ENCODE measurements around the gene LY6G6D. TPM values are rescaled to one million over a fixed set of nuclear protein-coding genes. Genes with fewer than 3 reads are reported as not detected.
A peak's percentile ranks its signal among the peaks of the same experiment; 100 is the strongest.

Gene LY6G6D
- polyA plus RNA-seq, 4 donors: 0.22 TPM; not detected in 3

GRCh38 chr6:31727717-31728671 lies 12.8 kb downstream of the LY6G6D start:
- no peak for FAIRE-seq
- Histone ChIP-seq H3K9me3 (ENCODE audit: control insufficient read depth in 2 of 2, insufficient read depth in 1 of 2, low read depth in 1 of 2, low read length in 1 of 2) (no peaks in the 10 kb centered on the region), H3K4me1 (ENCODE audit: control insufficient read depth in 3 of 3, insufficient read depth in 2 of 3, low read depth in 1 of 3, low read length in 2 of 3) (peaks cover 3 to 35% (median 5%) of the 10 kb centered on the region in 3 donors), H3K36me3 (ENCODE audit: control insufficient read depth in 3 of 3, insufficient read depth in 2 of 3, low read depth in 1 of 3, low read length in 3 of 3) (peaks cover 9 to 69% (median 11%) of the 10 kb centered on the region in 3 donors), H3K4me3 (ENCODE audit: low read depth in 1 of 3, low read length in 3 of 3) (peak overlapping the region in 1 of 3 donors; percentile 88), H3K27me3 (ENCODE audit: control insufficient read depth in 3 of 3, insufficient read depth in 3 of 3, low read length in 3 of 3) (no peaks in the 10 kb centered on the region), H3K27ac (ENCODE audit: low read depth in 1 of 3, low read length in 2 of 3) (peak overlapping the region in 1 of 3 donors; percentile 67)
- no peak for DNase-seq
- WGBS, 3 donors: 79 to 90% (median 86%) methylated on average over 40 to 41 of the region's 41 CpGs

- Histone ChIP-seq H3K27me3 (ENCODE audit: control insufficient read depth in 3 of 3, insufficient read depth in 3 of 3, low read length in 3 of 3) (no peaks in the 10 kb centered on the region), H3K9me3 (ENCODE audit: control insufficient read depth in 2 of 2, insufficient read depth in 1 of 2, low read depth in 1 of 2, low read length in 1 of 2) (no peaks in the 10 kb centered on the region), H3K36me3 (ENCODE audit: control insufficient read depth in 3 of 3, insufficient read depth in 2 of 3, low read depth in 1 of 3, low read length in 3 of 3) (peaks cover 11 to 76% (median 11%) of the 10 kb centered on the region in 3 donors), H3K4me3 (ENCODE audit: low read depth in 1 of 3, low read length in 3 of 3) (peak within 1 kb of the TSS; percentile 68 to 88 (median 74)), H3K4me1 (ENCODE audit: control insufficient read depth in 3 of 3, insufficient read depth in 2 of 3, low read depth in 1 of 3, low read length in 2 of 3) (peaks cover 3 to 39% (median 6%) of the 10 kb centered on the region in 3 donors), H3K27ac (ENCODE audit: low read depth in 1 of 3, low read length in 2 of 3) (peak within 1 kb of the TSS; percentile 92 to 96 (median 93))
- FAIRE-seq: no peak
- 24 to 31% (median 27%) methylated on average over 35 to 36 of the region's 36 CpGs for WGBS, 3 donors
- no peak for DNase-seq
Measured at GRCh38 chr6:31728767-31729514, 13.8 kb downstream of the LY6G6D start, which contains the start of gene DDAH2. TSS of gene DDAH2 (minus strand) at chr6:31729299. CDS start at chr6:31729161, 138 bp downstream.

DNA sequence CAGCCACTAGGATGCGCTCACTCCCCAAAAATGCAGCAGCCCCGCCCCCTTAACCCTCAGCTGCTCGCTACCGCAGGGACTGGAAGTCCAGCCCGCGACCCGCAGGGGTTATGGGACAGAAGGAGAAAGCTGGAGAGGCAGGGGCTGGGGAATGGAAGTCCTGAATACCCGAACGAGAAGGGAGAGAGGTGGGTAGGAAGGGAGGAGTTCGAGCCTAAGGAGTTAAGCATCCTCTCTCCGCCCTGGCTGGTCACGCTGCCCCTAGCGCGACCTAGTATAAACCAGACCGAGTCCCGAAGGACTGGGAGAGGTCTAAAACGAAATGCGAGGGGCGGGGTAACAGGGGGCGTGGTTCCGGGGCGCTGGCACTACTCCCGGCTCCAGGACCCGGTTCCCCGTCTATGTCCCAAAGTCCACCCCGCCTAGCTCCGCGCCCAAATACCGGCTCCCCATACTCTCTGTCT lies 14.4 kb downstream of the LY6G6D start:
- 1% methylated on average over 29 of the region's 29 CpGs for WGBS, 3 donors

GRCh38 chr6:31729979-31730630 lies 15.0 kb downstream of the LY6G6D start:
- Histone ChIP-seq H3K27ac (ENCODE audit: low read depth in 1 of 3, low read length in 2 of 3) (peak overlapping the region; percentile 92 to 96 (median 93)), H3K4me3 (ENCODE audit: low read depth in 1 of 3, low read length in 3 of 3) (peak overlapping the region; percentile 68 to 88 (median 74)), H3K4me1 (ENCODE audit: control insufficient read depth in 3 of 3, insufficient read depth in 2 of 3, low read depth in 1 of 3, low read length in 2 of 3) (peaks cover 3 to 47% (median 7%) of the 10 kb centered on the region in 3 donors), H3K27me3 (ENCODE audit: control insufficient read depth in 3 of 3, insufficient read depth in 3 of 3, low read length in 3 of 3) (no peaks in the 10 kb centered on the region), H3K36me3 (ENCODE audit: control insufficient read depth in 3 of 3, insufficient read depth in 2 of 3, low read depth in 1 of 3, low read length in 3 of 3) (peaks cover 11 to 78% (median 11%) of the 10 kb centered on the region in 3 donors), H3K9me3 (ENCODE audit: control insufficient read depth in 2 of 2, insufficient read depth in 1 of 2, low read depth in 1 of 2, low read length in 1 of 2) (no peaks in the 10 kb centered on the region)
- peak; percentile 76 to 93 for DNase-seq
- WGBS, 3 donors: 1 to 2% (median 2%) methylated on average over 43 to 46 of the region's 46 CpGs
- FAIRE-seq: no peak

More for the DNA sequence above, 14.4 kb downstream of the LY6G6D start:
- no peaks in the 10 kb centered on the region for H3K27me3 ChIP-seq (ENCODE audit: control insufficient read depth in 3 of 3, insufficient read depth in 3 of 3, low read length in 3 of 3)
- peaks cover 3 to 45% (median 7%) of the 10 kb centered on the region in 3 donors for H3K4me1 ChIP-seq (ENCODE audit: control insufficient read depth in 3 of 3, insufficient read depth in 2 of 3, low read depth in 1 of 3, low read length in 2 of 3)
- peaks cover 11 to 77% (median 11%) of the 10 kb centered on the region in 3 donors for H3K36me3 ChIP-seq (ENCODE audit: control insufficient read depth in 3 of 3, insufficient read depth in 2 of 3, low read depth in 1 of 3, low read length in 3 of 3)
- DNase-seq (peak; percentile 93 to 95), FAIRE-seq (no peak)
- no peaks in the 10 kb centered on the region for H3K9me3 ChIP-seq (ENCODE audit: control insufficient read depth in 2 of 2, insufficient read depth in 1 of 2, low read depth in 1 of 2, low read length in 1 of 2)
- peak overlapping the region; percentile 92 to 96 (median 93) for H3K27ac ChIP-seq (ENCODE audit: low read depth in 1 of 3, low read length in 2 of 3)
- peak overlapping the region; percentile 68 to 88 (median 74) for H3K4me3 ChIP-seq (ENCODE audit: low read depth in 1 of 3, low read length in 3 of 3)

GRCh38 chr6:31730631-31731086 lies 15.5 kb downstream of the LY6G6D start:
- H3K27me3 ChIP-seq (ENCODE audit: control insufficient read depth in 3 of 3, insufficient read depth in 3 of 3, low read length in 3 of 3): no peaks in the 10 kb centered on the region
- peak overlapping the region in 1 of 3 donors; percentile 88 for H3K4me3 ChIP-seq (ENCODE audit: low read depth in 1 of 3, low read length in 3 of 3)
- H3K27ac ChIP-seq (ENCODE audit: low read depth in 1 of 3, low read length in 2 of 3): peak overlapping the region; percentile 22 to 96 (median 92)
- 58 to 82% (median 67%) methylated on average over 11 of the region's 11 CpGs for WGBS, 3 donors
- H3K36me3 ChIP-seq (ENCODE audit: control insufficient read depth in 3 of 3, insufficient read depth in 2 of 3, low read depth in 1 of 3, low read length in 3 of 3): peaks cover 11 to 76% (median 11%) of the 10 kb centered on the region in 3 donors
- peaks cover 3 to 47% (median 7%) of the 10 kb centered on the region in 3 donors for H3K4me1 ChIP-seq (ENCODE audit: control insufficient read depth in 3 of 3, insufficient read depth in 2 of 3, low read depth in 1 of 3, low read length in 2 of 3)
- H3K9me3 ChIP-seq (ENCODE audit: control insufficient read depth in 2 of 2, insufficient read depth in 1 of 2, low read depth in 1 of 2, low read length in 1 of 2): no peaks in the 10 kb centered on the region
- FAIRE-seq: no peak
- DNase-seq: no peak

- Histone ChIP-seq H3K4me1 (ENCODE audit: control insufficient read depth in 3 of 3, insufficient read depth in 2 of 3, low read depth in 1 of 3, low read length in 2 of 3) (peaks cover 3 to 48% (median 11%) of the 10 kb centered on the region in 3 donors), H3K4me3 (ENCODE audit: low read depth in 1 of 3, low read length in 3 of 3) (no peak overlapping the region), H3K27ac (ENCODE audit: low read depth in 1 of 3, low read length in 2 of 3) (peak overlapping the region in 1 of 3 donors; percentile 12), H3K36me3 (ENCODE audit: control insufficient read depth in 3 of 3, insufficient read depth in 2 of 3, low read depth in 1 of 3, low read length in 3 of 3) (peaks cover 11 to 67% (median 11%) of the 10 kb centered on the region in 3 donors), H3K9me3 (ENCODE audit: control insufficient read depth in 2 of 2, insufficient read depth in 1 of 2, low read depth in 1 of 2, low read length in 1 of 2) (no peaks in the 10 kb centered on the region), H3K27me3 (ENCODE audit: control insufficient read depth in 3 of 3, insufficient read depth in 3 of 3, low read length in 3 of 3) (no peaks in the 10 kb centered on the region)
- no peak for FAIRE-seq
- no peak for DNase-seq
- WGBS, 3 donors: 48 to 59% (median 57%) methylated on average over 3 of the region's 3 CpGs
Measured at GRCh38 chr6:31732029-31732428, 16.9 kb downstream of the LY6G6D start.

DNA sequence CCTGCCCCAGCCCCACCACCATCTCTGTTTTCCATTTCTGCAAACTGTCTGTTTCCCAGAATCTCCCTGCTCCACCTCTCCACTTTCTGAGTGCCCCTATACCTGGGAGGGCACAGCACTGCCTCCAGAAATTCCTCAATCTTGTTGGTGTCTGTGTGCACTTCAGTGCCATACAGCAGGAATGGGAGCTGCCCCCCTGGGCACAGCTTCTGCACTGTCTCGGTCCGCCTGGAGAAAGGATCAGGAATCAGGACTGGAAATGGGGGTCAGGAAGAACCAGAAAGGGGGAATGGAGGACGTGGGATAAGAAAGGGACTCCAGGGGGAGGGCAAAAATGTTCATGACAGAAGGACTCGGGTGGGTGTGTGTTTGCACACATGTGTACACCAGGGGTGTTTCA lies 18.6 kb downstream of the LY6G6D start:
- H3K4me1 ChIP-seq (ENCODE audit: control insufficient read depth in 3 of 3, insufficient read depth in 2 of 3, low read depth in 1 of 3, low read length in 2 of 3): peaks cover 3 to 54% (median 14%) of the 10 kb centered on the region in 3 donors
- peak overlapping the region in 2 of 3 donors; percentile 72 to 79 for H3K4me3 ChIP-seq (ENCODE audit: low read depth in 1 of 3, low read length in 3 of 3)
- no peaks in the 10 kb centered on the region for H3K27me3 ChIP-seq (ENCODE audit: control insufficient read depth in 3 of 3, insufficient read depth in 3 of 3, low read length in 3 of 3)
- FAIRE-seq (no peak), DNase-seq (no peak)
- peaks cover 11 to 50% (median 11%) of the 10 kb centered on the region in 3 donors for H3K36me3 ChIP-seq (ENCODE audit: control insufficient read depth in 3 of 3, insufficient read depth in 2 of 3, low read depth in 1 of 3, low read length in 3 of 3)
- 57 to 76% (median 70%) methylated on average over 4 of the region's 4 CpGs for WGBS, 3 donors
- H3K27ac ChIP-seq (ENCODE audit: low read depth in 1 of 3, low read length in 2 of 3): peak overlapping the region; percentile 92 to 98 (median 97)
- H3K9me3 ChIP-seq (ENCODE audit: control insufficient read depth in 2 of 2, insufficient read depth in 1 of 2, low read depth in 1 of 2, low read length in 1 of 2): no peaks in the 10 kb centered on the region
